HUES6 (cell line): ENCODE results near the gene GATAD2A.
"Not testable (repeated sequence)": the region's sequence is repeated elsewhere in the genome, so short reads cannot be mapped to it uniquely, and the experiment has no call there.

Experiments
- H3K27ac ChIP-seq: 2 replicates; pipeline ENCODE4 v1.7.0; 2013; ENCODE audit warnings: low read depth, mild to moderate bottlenecking, low read length, inconsistent platforms
- H3K27me3 ChIP-seq: 2 replicates; pipeline ENCODE4 v1.6.1; 2013; ENCODE audit warnings: low read length; ENCODE audit not compliant: control insufficient read depth, insufficient read depth
- H3K36me3 ChIP-seq: 2 replicates; pipeline ENCODE4 v1.6.1; 2013; ENCODE audit warnings: low read length; ENCODE audit not compliant: control insufficient read depth, insufficient read depth
- H3K4me1 ChIP-seq: 2 replicates; pipeline ENCODE4 v1.6.1; 2013; ENCODE audit warnings: low read length; ENCODE audit not compliant: control insufficient read depth, insufficient read depth
- H3K4me3 ChIP-seq: 2 replicates; pipeline ENCODE4 v1.5.1; 2013; ENCODE audit warnings: low read depth, low read length
- H3K9ac ChIP-seq: one replicate; pipeline ENCODE4 v1.6.1; 2013; ENCODE audit warnings: mild to moderate bottlenecking, low read length
- H3K9me3 ChIP-seq: 2 replicates; pipeline ENCODE4 v1.6.1; 2013; ENCODE audit warnings: low read depth, low read length; ENCODE audit not compliant: control insufficient read depth, insufficient read depth

GATAD2A gene

DNA sequence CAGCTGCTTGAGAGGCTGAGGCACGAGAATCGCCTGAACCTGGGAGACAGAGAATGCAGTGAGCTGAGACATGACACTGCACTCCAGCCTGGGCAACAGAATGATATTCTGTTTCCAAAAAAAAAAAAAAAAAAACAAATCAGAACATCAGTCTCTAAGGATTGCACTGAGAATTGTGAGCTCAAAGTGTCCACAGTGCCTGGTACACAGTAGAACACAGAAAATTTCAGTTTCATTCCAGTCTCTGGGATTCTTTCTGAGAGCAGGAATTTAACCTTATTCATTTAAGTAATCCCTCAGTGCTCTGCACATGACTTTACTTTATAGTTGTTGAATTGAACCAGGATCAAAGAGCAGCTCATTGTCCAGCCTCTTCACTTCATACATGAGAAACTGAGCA, 25.9 kb upstream of the GATAD2A start:
- Histone ChIP-seq H3K9ac (no peak overlapping the region), H3K9me3 (no peaks in the 10 kb centered on the region), H3K27ac (no peak overlapping the region), H3K36me3 (no peaks in the 10 kb centered on the region), H3K27me3 (no peaks in the 10 kb centered on the region), H3K4me1 (peaks cover 16% of the 10 kb centered on the region), H3K4me3 (no peak overlapping the region)

GRCh38 chr19:19380316-19380715, 25.2 kb upstream of the GATAD2A start:
- not testable (repeated sequence) for H3K9ac ChIP-seq, H3K4me3 ChIP-seq, H3K36me3 ChIP-seq, H3K27me3 ChIP-seq, H3K27ac ChIP-seq, H3K9me3 ChIP-seq
- peaks cover 14% of the 10 kb centered on the region for H3K4me1 ChIP-seq

DNA sequence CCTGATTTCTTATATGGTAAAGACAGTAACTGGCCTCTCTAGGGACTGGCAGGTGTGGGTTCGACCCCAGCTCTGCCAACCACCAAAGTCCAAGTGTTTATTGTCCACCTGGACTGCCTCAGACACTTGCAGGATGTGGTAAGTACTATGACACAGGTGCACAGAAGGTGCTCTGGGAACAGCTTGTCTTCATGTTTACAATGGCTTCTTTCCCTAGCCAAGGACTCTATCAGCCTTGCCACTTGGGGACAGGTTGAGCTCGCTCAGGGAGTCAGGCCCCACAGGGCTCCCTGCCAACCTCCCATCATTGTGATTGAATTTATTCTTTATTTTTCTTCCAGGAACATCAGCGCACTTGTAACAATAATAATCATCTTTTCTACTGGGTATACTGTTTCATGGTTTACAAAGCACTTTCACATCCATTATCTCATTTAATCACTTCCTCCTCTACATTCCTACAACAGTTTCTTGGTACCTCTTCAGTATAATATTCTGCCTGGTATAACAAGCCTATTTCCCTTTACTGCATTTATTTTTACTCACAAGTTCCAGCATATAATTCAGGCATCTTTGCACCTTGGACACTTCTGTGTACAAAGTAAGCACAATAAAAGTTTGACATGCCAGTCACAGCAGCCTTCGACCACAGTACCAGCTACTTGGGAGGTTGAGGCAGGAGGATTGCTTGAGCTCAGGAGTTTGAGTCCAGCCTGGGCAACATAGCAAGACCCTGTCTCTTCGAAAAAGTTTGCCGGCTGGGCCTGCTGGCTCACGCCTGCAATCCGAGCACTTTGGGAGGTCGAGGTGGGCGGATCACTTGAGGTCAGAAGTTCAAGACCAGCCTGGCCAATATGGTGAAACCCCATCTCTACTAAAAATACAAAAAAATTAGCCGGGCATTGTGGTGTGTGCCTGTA, 24.2 kb upstream of the GATAD2A start:
- no peak overlapping the region for H3K27ac ChIP-seq
- H3K4me3 ChIP-seq: no peak overlapping the region
- H3K4me1 ChIP-seq: peaks cover 13% of the 10 kb centered on the region
- H3K36me3 ChIP-seq: no peaks in the 10 kb centered on the region
- no peaks in the 10 kb centered on the region for H3K9me3 ChIP-seq
- H3K27me3 ChIP-seq: no peaks in the 10 kb centered on the region
- no peak overlapping the region for H3K9ac ChIP-seq

- Histone ChIP-seq H3K4me3 (no peak overlapping the region), H3K27ac (no peak overlapping the region), H3K9me3 (no peaks in the 10 kb centered on the region), H3K36me3 (no peaks in the 10 kb centered on the region), H3K27me3 (no peaks in the 10 kb centered on the region), H3K9ac (no peak overlapping the region), H3K4me1 (peaks cover 17% of the 10 kb centered on the region)
These were observed 23.4 kb upstream of the GATAD2A start for GRCh38 chr19:19382118-19382517.

GRCh38 chr19:19384486-19384885, 21.0 kb upstream of the GATAD2A start:
- 0 out of 2 replicates have a peak overlapping the region, but pooled peaks have one; percentile 84 for H3K27ac ChIP-seq

DNA sequence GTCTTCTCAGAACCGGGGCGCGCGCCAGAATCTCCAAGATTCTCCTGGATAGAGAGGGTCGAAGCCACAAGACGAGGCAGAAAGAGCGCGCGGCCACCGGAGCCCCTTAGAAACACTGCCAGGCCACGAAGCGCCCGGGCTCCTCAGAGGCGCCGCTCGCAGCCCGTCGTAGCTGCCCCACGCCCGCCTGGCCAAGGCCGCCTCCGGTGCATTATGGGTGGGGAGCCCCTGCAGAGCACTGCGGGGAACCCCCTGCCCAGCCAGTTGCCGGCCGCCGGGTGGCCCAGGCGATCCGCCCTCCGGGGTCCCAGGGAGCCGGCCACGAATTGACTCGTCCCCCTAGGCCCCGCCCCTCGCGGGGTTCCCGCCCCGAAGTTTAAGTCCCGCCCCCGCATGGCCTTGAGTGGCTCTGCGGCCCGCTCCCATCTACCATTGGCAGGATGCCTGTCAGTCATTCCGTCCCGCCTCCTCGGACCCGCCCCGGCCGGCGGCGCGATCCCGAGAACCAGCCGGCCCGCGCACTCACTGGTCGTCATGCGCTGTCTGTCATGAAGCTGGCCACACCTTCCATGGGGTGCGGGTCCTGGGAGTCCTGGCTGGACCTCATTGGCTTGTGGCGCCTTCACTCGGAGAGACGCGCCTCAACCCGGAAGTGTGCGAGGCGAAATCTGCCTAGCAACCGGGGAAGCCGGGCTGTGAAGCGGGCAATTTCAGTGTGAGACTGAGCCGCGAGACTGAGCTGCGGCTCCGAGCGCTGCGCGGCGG, 20.2 kb upstream of the GATAD2A start:
- no peaks in the 10 kb centered on the region for H3K9me3 ChIP-seq
- peaks cover 24% of the 10 kb centered on the region; the same call in 1 of the 2 replicates for H3K4me1 ChIP-seq
- peak overlapping the region; percentile 87 for H3K4me3 ChIP-seq
- H3K27ac ChIP-seq: peak overlapping the region; percentile 84
- H3K36me3 ChIP-seq: no peaks in the 10 kb centered on the region
- no peaks in the 10 kb centered on the region for H3K27me3 ChIP-seq
- H3K9ac ChIP-seq: peak overlapping the region; percentile 93

More at GRCh38 chr19:19384486-19384885, 21.0 kb upstream of the GATAD2A start:
- Histone ChIP-seq H3K4me3 (peak overlapping the region; percentile 51), H3K4me1 (peaks cover 24% of the 10 kb centered on the region; the same call in 1 of the 2 replicates), H3K27me3 (no peaks in the 10 kb centered on the region), H3K9me3 (no peaks in the 10 kb centered on the region), H3K9ac (peak overlapping the region; percentile 75), H3K36me3 (no peaks in the 10 kb centered on the region)

GRCh38 chr19:19385896-19386869, 19.3 kb upstream of the GATAD2A start:
- peak overlapping the region; percentile 87 for H3K4me3 ChIP-seq
- peaks cover 24% of the 10 kb centered on the region; the same call in 1 of the 2 replicates for H3K4me1 ChIP-seq
- peak overlapping the region; percentile 94 for H3K27ac ChIP-seq
- no peaks in the 10 kb centered on the region for H3K9me3 ChIP-seq
- H3K27me3 ChIP-seq: no peaks in the 10 kb centered on the region
- H3K36me3 ChIP-seq: no peaks in the 10 kb centered on the region
- peak overlapping the region; percentile 93 for H3K9ac ChIP-seq

DNA sequence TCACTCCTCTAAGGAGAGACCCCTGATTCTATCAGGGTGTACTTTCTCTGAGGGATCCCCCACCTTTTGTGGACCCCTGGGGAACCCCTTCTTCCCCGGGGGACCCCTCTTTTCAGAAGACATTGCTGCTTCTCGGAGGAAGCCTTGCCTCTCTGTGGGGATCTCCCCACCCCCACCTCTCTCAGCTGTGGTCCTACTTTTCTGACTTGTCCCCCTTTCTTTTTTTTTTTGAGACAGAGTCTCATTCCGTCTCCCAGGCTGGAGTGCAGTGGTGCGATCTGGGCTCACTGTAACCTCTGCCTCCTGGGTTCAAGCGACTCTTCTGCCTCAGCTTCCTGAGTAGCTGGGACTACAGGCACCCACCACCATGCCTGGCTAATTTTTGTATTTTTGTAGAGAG, 18.4 kb upstream of the GATAD2A start:
- no peaks in the 10 kb centered on the region for H3K9me3 ChIP-seq
- no peaks in the 10 kb centered on the region for H3K27me3 ChIP-seq
- H3K9ac ChIP-seq: no peak overlapping the region
- no peaks in the 10 kb centered on the region for H3K36me3 ChIP-seq
- H3K4me3 ChIP-seq: peak overlapping the region; percentile 87; the same call in 1 of the 2 replicates
- H3K4me1 ChIP-seq: peaks cover 24% of the 10 kb centered on the region; the same call in 1 of the 2 replicates
- H3K27ac ChIP-seq: no peak overlapping the region; the same call in 1 of the 2 replicates

DNA sequence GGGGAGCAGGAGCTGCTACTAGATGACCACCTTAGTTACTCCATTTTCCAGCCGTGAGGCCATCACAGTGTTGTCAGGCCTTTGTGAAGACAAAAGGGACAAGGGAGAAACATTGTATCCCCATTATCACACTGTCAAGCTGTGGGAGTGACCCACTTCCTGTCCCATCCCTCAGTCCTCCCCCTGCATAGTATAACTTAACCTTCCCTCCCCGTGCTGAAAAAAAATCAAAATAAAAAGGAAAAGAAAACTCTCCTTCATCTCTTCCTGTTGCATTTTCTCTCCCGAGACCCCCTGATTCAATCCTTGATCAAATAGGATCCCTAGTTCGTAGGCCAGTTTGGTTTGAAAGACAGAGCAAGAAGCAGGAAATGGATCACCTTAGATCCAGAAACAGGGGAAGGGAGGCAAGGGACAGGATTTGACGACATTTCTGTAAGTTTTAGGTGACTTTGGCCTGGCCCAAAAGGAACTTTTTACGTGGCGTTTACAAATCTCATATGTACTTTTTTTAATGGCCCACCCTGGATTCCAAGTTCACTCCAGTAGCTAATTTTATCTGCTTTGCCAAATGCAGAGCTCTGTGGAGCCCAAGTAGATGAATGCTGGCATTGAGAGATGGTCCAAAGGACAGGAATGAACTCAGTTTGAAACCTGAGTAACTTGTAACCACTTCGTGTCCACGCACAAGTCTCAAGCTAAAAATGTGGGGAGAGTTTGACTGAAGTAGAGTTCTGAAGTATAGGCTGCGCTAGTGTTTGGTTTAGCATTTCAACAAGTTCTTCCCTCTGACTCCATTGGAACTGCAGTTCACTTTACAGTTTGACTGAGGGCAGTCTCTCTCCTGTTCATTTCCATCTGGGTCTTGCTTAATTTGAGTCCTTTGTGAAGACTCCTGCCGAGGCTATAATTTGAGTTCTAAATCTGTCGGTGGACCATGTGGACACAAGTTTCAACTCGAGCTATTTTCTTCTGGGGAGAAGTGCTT, 16.6 kb upstream of the GATAD2A start:
- Histone ChIP-seq H3K4me3 (peak overlapping the region; percentile 0; the same call in 1 of the 2 replicates), H3K4me1 (peaks cover 29% of the 10 kb centered on the region), H3K27ac (peak overlapping the region; percentile 7; the same call in 1 of the 2 replicates)

More for the DNA sequence above, 16.6 kb upstream of the GATAD2A start:
- H3K9me3 ChIP-seq: no peaks in the 10 kb centered on the region
- H3K36me3 ChIP-seq: no peaks in the 10 kb centered on the region
- peak overlapping the region; percentile 54 for H3K9ac ChIP-seq
- H3K27me3 ChIP-seq: no peaks in the 10 kb centered on the region
